HepG2 (cell line): Measurements from ENCODE around the gene PDE9A. TPM values are rescaled to one million over a fixed set of nuclear protein-coding genes. Genes with fewer than 3 reads are reported as not detected.

Experiments used
- DNMT3B ChIP-seq: conservative IDR thresholded peaks from 2 replicates; pipeline ENCODE4 v1.6.1; 2016; ENCODE audit warnings: missing biosample characterization, control low read depth
- FOXK2 ChIP-seq: fragments of 450-650 bp; IDR thresholded peaks from 2 replicates; pipeline ENCODE4 v1.6.1; 2016
- HDAC1 ChIP-seq: sonication (generic); formaldehyde crosslinking; IDR thresholded peaks from 2 replicates; pipeline ENCODE4 v1.5.1; 2020; ENCODE audit warnings: mild to moderate bottlenecking, missing genetic modification reagents
- HNRNPK ChIP-seq: fragments of 200-400 bp; formaldehyde crosslinking; IDR thresholded peaks from 2 replicates; pipeline ENCODE4 v1.6.1; 2018; ENCODE audit warnings: low read length, low read depth, moderate library complexity, mild to moderate bottlenecking; ENCODE audit not compliant: poor library complexity, severe bottlenecking
- SAFB2 ChIP-seq: sonication (generic); formaldehyde crosslinking; IDR thresholded peaks from 2 replicates; pipeline ENCODE4 v1.5.1; 2020; ENCODE audit warnings: missing genetic modification reagents, low read depth, mild to moderate bottlenecking, borderline replicate concordance
- SOX13 ChIP-seq, 3 experiments: fragments of 450-650 bp in 1 of 3; sonication (generic) in 1 of 3; formaldehyde crosslinking in 1 of 3; IDR thresholded peaks in 2 of 3; conservative IDR thresholded peaks in 1 of 3; 2 replicates each; pipeline versions ENCODE4 v1.5.0 to v1.6.1; 2016 to 2020; ENCODE audit warnings: antibody characterized with exemption in 1 of 3, mild to moderate bottlenecking in 1 of 3, missing compliant biosample characterization in 1 of 3, missing genetic modification reagents in 1 of 3, moderate library complexity in 1 of 3
- TCF12 ChIP-seq, 2 experiments: fragments of 450-650 bp in 1 of 2; sonication (generic) in 1 of 2; formaldehyde crosslinking in 1 of 2; IDR thresholded peaks; 2 replicates each; pipeline versions ENCODE4 v1.6.1 to v1.8.0; 2017 to 2022; ENCODE audit warnings: antibody characterized with exemption in 1 of 2, mild to moderate bottlenecking in 1 of 2, missing genetic modification reagents in 1 of 2, moderate library complexity in 1 of 2
- TERF1 ChIP-seq: sonication (generic); formaldehyde crosslinking; IDR thresholded peaks from 2 replicates; pipeline ENCODE4 v1.8.0; 2022; ENCODE audit warnings: mild to moderate bottlenecking, missing genetic modification reagents, moderate library complexity
- ZFP36L2 ChIP-seq: sonication (generic); formaldehyde crosslinking; IDR thresholded peaks from 2 replicates; pipeline ENCODE4 v1.4.0; 2020; ENCODE audit warnings: missing genetic modification reagents
- ZNF180 ChIP-seq: sonication (generic); formaldehyde crosslinking; IDR thresholded peaks from 2 replicates; pipeline ENCODE4 v1.4.0; 2020; ENCODE audit warnings: low read depth, missing genetic modification reagents, borderline replicate concordance
- ZNF672 ChIP-seq: sonication (generic); formaldehyde crosslinking; IDR thresholded peaks from 2 replicates; pipeline ENCODE4 v1.8.1; 2022; ENCODE audit warnings: missing genetic modification reagents
- ZNF720 ChIP-seq: sonication (generic); formaldehyde crosslinking; IDR thresholded peaks from 2 replicates; pipeline ENCODE4 v1.4.0; 2020; ENCODE audit warnings: missing genetic modification reagents
- polyA plus RNA-seq, 8 experiments: library from polyadenylated mRNA; depleted of rRNA in 3 of 8; stranded (reverse) in 7 of 8; unstranded in 1 of 8; fragments of >200 nt; fragmentation: Illumina TruSeq in 4 of 8; extraction: Trizol in 4 of 8; gene quantifications; 2 replicates each; pipeline versions ENCODE4 v1.2.1 to v1.2.3, GENCODE V29; 2011 to 2016; ENCODE audit warnings: low read depth in 4 of 8, missing spikeins in 1 of 8, mixed read lengths in 1 of 8; ENCODE audit not compliant: insufficient read depth in 1 of 8
- total RNA-seq, 5 experiments: library from RNA; depleted of rRNA; stranded (reverse); fragments of >200 nt; fragmentation: Illumina TruSeq; extraction: Trizol; gene quantifications; 2 replicates each; pipeline ENCODE4 v1.2.3, GENCODE V29; 2016; ENCODE audit warnings: low read depth in 1 of 5
- TF ChIP-seq, protein P1 (sequence below): IDR thresholded peaks from 2 replicates; pipeline ENCODE4 v1.6.1; 2016; ENCODE audit warnings: low read depth
- TF ChIP-seq, protein P2 (sequence below): sonication (generic); formaldehyde crosslinking; IDR thresholded peaks from 2 replicates; pipeline ENCODE4 v1.5.1; 2020; ENCODE audit warnings: mild to moderate bottlenecking, missing genetic modification reagents, moderate library complexity
- TF ChIP-seq, protein P3 (sequence below): IDR thresholded peaks from 2 replicates; pipeline ENCODE4 v1.6.1; 2018; ENCODE audit warnings: missing genetic modification reagents
- TF ChIP-seq, protein P4 (sequence below): IDR thresholded peaks from 2 replicates; pipeline ENCODE4 v1.6.1; 2016; ENCODE audit warnings: missing compliant biosample characterization, missing genetic modification reagents, borderline replicate concordance

PDE9A gene
- total and polyA plus RNA-seq, 2 of the 13 experiments (the other 11 are each of a cell fraction or from before 2014, with no cell fraction given), result 4.6 to 19.7 TPM

DNA sequence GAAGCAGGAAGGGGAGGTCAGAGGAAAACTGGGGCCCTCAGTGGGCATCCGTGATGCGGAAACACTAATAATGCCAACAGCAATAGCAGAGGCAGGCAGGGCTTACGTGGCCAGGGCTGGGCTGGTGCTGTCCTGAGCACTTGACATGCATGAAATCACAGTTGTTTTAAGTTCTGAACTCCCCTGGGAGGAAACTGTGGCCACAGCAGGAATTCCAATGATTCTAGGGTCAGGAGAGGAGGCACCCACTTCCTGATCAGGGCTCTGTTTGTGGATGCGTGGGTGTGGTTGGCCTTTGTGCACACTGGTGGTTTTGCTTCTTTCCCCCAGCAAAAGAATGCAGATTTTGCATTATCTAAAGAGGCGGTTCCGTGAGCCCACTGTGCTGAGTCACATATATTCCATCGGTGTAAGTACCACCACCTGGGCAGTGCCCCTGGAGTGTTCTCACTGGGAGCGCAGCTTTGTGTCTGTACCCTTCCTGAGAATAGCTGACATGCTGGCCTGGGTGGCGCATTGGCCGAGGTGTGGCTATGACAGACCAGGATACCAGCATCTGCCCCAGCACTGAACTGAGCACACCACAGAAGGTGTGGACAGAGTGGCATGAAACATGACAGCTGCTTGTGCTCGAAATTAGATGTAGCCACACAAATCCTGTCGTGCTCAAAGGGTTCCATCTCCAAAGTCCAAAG, 71.0 kb downstream of the PDE9A start (continued):
- TF ChIP-seq HDAC1, result no peak
- TF ChIP-seq, protein P1, sequence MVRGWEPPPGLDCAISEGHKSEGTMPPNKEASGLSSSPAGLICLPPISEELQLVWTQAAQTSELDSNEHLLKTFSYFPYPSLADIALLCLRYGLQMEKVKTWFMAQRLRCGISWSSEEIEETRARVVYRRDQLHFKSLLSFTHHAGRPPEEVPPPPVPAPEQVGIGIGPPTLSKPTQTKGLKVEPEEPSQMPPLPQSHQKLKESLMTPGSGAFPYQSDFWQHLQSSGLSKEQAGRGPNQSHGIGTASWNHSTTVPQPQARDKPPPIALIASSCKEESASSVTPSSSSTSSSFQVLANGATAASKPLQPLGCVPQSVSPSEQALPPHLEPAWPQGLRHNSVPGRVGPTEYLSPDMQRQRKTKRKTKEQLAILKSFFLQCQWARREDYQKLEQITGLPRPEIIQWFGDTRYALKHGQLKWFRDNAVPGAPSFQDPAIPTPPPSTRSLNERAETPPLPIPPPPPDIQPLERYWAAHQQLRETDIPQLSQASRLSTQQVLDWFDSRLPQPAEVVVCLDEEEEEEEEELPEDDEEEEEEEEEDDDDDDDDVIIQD (CRISPR knock-in tag), result no peak
- TF ChIP-seq TCF12 (IDR thresholded peaks at IDR 0.05), result no peak
- no peak for TF ChIP-seq TCF12 (CRISPR knock-in tag; IDR thresholded peaks at IDR 0.05)
- TF ChIP-seq FOXK2, result no peak
- no peak for TF ChIP-seq ZNF180
- TF ChIP-seq, protein P2, sequence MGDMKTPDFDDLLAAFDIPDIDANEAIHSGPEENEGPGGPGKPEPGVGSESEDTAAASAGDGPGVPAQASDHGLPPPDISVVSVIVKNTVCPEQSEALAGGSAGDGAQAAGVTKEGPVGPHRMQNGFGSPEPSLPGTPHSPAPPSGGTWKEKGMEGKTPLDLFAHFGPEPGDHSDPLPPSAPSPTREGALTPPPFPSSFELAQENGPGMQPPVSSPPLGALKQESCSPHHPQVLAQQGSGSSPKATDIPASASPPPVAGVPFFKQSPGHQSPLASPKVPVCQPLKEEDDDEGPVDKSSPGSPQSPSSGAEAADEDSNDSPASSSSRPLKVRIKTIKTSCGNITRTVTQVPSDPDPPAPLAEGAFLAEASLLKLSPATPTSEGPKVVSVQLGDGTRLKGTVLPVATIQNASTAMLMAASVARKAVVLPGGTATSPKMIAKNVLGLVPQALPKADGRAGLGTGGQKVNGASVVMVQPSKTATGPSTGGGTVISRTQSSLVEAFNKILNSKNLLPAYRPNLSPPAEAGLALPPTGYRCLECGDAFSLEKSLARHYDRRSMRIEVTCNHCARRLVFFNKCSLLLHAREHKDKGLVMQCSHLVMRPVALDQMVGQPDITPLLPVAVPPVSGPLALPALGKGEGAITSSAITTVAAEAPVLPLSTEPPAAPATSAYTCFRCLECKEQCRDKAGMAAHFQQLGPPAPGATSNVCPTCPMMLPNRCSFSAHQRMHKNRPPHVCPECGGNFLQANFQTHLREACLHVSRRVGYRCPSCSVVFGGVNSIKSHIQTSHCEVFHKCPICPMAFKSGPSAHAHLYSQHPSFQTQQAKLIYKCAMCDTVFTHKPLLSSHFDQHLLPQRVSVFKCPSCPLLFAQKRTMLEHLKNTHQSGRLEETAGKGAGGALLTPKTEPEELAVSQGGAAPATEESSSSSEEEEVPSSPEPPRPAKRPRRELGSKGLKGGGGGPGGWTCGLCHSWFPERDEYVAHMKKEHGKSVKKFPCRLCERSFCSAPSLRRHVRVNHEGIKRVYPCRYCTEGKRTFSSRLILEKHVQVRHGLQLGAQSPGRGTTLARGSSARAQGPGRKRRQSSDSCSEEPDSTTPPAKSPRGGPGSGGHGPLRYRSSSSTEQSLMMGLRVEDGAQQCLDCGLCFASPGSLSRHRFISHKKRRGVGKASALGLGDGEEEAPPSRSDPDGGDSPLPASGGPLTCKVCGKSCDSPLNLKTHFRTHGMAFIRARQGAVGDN (CRISPR knock-in tag), result peak; percentile 79
- no peak for TF ChIP-seq TERF1 (CRISPR knock-in tag)
- no peak for TF ChIP-seq ZNF672 (CRISPR knock-in tag)
- no peak for TF ChIP-seq DNMT3B (CRISPR knock-in tag)
- no peak for TF ChIP-seq ZNF720 (CRISPR knock-in tag)
- TF ChIP-seq, protein P3, sequence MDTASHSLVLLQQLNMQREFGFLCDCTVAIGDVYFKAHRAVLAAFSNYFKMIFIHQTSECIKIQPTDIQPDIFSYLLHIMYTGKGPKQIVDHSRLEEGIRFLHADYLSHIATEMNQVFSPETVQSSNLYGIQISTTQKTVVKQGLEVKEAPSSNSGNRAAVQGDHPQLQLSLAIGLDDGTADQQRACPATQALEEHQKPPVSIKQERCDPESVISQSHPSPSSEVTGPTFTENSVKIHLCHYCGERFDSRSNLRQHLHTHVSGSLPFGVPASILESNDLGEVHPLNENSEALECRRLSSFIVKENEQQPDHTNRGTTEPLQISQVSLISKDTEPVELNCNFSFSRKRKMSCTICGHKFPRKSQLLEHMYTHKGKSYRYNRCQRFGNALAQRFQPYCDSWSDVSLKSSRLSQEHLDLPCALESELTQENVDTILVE (CRISPR knock-in tag), result no peak
- TF ChIP-seq SOX13 (IDR thresholded peaks at IDR 0.05), result 0 out of 2 replicates have a peak, but pooled peaks have one; percentile 32
- TF ChIP-seq SOX13 (CRISPR knock-in tag; conservative IDR thresholded peaks at IDR 0.05 in 1 of 2, IDR thresholded peaks at IDR 0.05 in 1 of 2), result peak in 1 of 2 experiments; percentile 52; a peak in 1 of 4 replicates
- no peak for TF ChIP-seq ZFP36L2
- TF ChIP-seq HNRNPK, result no peak
- no peak for TF ChIP-seq SAFB2
- TF ChIP-seq, protein P4, sequence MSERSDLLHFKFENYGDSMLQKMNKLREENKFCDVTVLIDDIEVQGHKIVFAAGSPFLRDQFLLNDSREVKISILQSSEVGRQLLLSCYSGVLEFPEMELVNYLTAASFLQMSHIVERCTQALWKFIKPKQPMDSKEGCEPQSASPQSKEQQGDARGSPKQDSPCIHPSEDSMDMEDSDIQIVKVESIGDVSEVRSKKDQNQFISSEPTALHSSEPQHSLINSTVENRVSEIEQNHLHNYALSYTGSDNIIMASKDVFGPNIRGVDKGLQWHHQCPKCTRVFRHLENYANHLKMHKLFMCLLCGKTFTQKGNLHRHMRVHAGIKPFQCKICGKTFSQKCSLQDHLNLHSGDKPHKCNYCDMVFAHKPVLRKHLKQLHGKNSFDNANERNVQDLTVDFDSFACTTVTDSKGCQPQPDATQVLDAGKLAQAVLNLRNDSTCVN (CRISPR knock-in tag), result no peak
